ENCODE measurements around the gene ST7.
A peak's percentile ranks its signal among the peaks of the same experiment; 100 is the strongest.

Gene ST7

GRCh38 chr7:117172283-117172682 is 219.0 kb downstream of the ST7 start:
- TF ChIP-seq GATA2 (IDR thresholded peaks at IDR 0.05; ENCODE audit: low read depth, low read length) (no peak), GATA3 (IDR thresholded peaks at IDR 0.05; ENCODE audit: low read depth, low read length) (no peak)

- TF ChIP-seq GATA2 (IDR thresholded peaks at IDR 0.05; ENCODE audit: low read depth, low read length) (no peak), GATA3 (IDR thresholded peaks at IDR 0.05; ENCODE audit: low read depth, low read length) (no peak)
Measured at GRCh38 chr7:117173035-117173770, 219.9 kb downstream of the ST7 start.

GRCh38 chr7:117176206-117176605 is 222.9 kb downstream of the ST7 start:
- no peak for TF ChIP-seq GATA3 (IDR thresholded peaks at IDR 0.05; ENCODE audit: low read depth, low read length)

- TF ChIP-seq GATA3 (IDR thresholded peaks at IDR 0.05; ENCODE audit: low read depth, low read length): no peak
- no peak for TF ChIP-seq GATA2 (IDR thresholded peaks at IDR 0.05; ENCODE audit: low read depth, low read length)
Measured at GRCh38 chr7:117178600-117178999, 225.3 kb downstream of the ST7 start.

- no peak for TF ChIP-seq GATA2 (IDR thresholded peaks at IDR 0.05; ENCODE audit: low read depth, low read length)
- no peak for TF ChIP-seq GATA3 (IDR thresholded peaks at IDR 0.05; ENCODE audit: low read depth, low read length)
Measured at GRCh38 chr7:117179701-117180100, 226.4 kb downstream of the ST7 start.

GRCh38 chr7:117183729-117184128 is 230.4 kb downstream of the ST7 start:
- TF ChIP-seq GATA3 (IDR thresholded peaks at IDR 0.05; ENCODE audit: low read depth, low read length): no peak
- TF ChIP-seq GATA2 (IDR thresholded peaks at IDR 0.05; ENCODE audit: low read depth, low read length): no peak

- peak; percentile 85 for TF ChIP-seq GATA3 (IDR thresholded peaks at IDR 0.05; ENCODE audit: low read depth, low read length)
- TF ChIP-seq GATA2 (IDR thresholded peaks at IDR 0.05; ENCODE audit: low read depth, low read length): peak; percentile 83
Measured at GRCh38 chr7:117184367-117184766, 231.1 kb downstream of the ST7 start.

- TF ChIP-seq GATA2 (IDR thresholded peaks at IDR 0.05; ENCODE audit: low read depth, low read length) (peak; percentile 30; the same call in 1 of the 2 replicates), GATA3 (IDR thresholded peaks at IDR 0.05; ENCODE audit: low read depth, low read length) (no peak; the same call in 1 of the 2 replicates)
Measured at GRCh38 chr7:117185124-117185523, 231.8 kb downstream of the ST7 start.

GRCh38 chr7:117186218-117187010 is 233.1 kb downstream of the ST7 start:
- no peak for TF ChIP-seq GATA3 (IDR thresholded peaks at IDR 0.05; ENCODE audit: low read depth, low read length)
- no peak for TF ChIP-seq GATA2 (IDR thresholded peaks at IDR 0.05; ENCODE audit: low read depth, low read length)

GRCh38 chr7:117188376-117188775 is 235.1 kb downstream of the ST7 start:
- TF ChIP-seq GATA3 (IDR thresholded peaks at IDR 0.05; ENCODE audit: low read depth, low read length) (no peak), GATA2 (IDR thresholded peaks at IDR 0.05; ENCODE audit: low read depth, low read length) (no peak)

- TF ChIP-seq GATA3 (IDR thresholded peaks at IDR 0.05; ENCODE audit: low read depth, low read length) (no peak), GATA2 (IDR thresholded peaks at IDR 0.05; ENCODE audit: low read depth, low read length) (no peak)
Measured at GRCh38 chr7:117188949-117189592, 235.8 kb downstream of the ST7 start.

GRCh38 chr7:117190104-117190503 is 236.8 kb downstream of the ST7 start:
- TF ChIP-seq GATA2 (IDR thresholded peaks at IDR 0.05; ENCODE audit: low read depth, low read length) (no peak), GATA3 (IDR thresholded peaks at IDR 0.05; ENCODE audit: low read depth, low read length) (no peak)

GRCh38 chr7:117190746-117191435 is 237.6 kb downstream of the ST7 start:
- TF ChIP-seq GATA2 (IDR thresholded peaks at IDR 0.05; ENCODE audit: low read depth, low read length): no peak
- no peak for TF ChIP-seq GATA3 (IDR thresholded peaks at IDR 0.05; ENCODE audit: low read depth, low read length)

GRCh38 chr7:117192108-117192507 is 238.8 kb downstream of the ST7 start:
- TF ChIP-seq GATA3 (IDR thresholded peaks at IDR 0.05; ENCODE audit: low read depth, low read length): no peak
- TF ChIP-seq GATA2 (IDR thresholded peaks at IDR 0.05; ENCODE audit: low read depth, low read length): no peak

All from SH-SY5Y (cell line).